WTC11 (cell line): ENCODE measurements around the gene BSN.

ENCODE experiments used
- CTCF ChIP-seq: fragments of 200-600 bp; IDR thresholded peaks from 2 replicates; pipeline ENCODE4 v1.8.0; 2022; ENCODE audit warnings: antibody characterized with exemption
- JAZF1 ChIP-seq: fragments of 250-450 bp; sonication (Bioruptor Pico); IDR thresholded peaks from 2 replicates; pipeline ENCODE4 v1.9.0; 2021; ENCODE audit warnings: moderate library complexity, mild to moderate bottlenecking, inconsistent platforms
- TCF7 ChIP-seq: sonication (generic); formaldehyde crosslinking; IDR thresholded peaks from 2 replicates; pipeline ENCODE4 v1.8.0; 2022; ENCODE audit warnings: mild to moderate bottlenecking, low read depth, missing genetic modification reagents, moderate library complexity

- TF ChIP-seq CTCF (no peak), JAZF1 (CRISPR knock-in tag) (no peak), TCF7 (CRISPR knock-in tag) (no peak)
Observed at GRCh38 chr3:49713336-49714105, 159.2 kb downstream of the BSN start.
